ENCODE data around the gene GRIA4.
"Not testable (repeated sequence)": the region's sequence is repeated elsewhere in the genome, so short reads cannot be mapped to it uniquely, and the experiment has no call there.

The GRIA4 gene

DNA sequence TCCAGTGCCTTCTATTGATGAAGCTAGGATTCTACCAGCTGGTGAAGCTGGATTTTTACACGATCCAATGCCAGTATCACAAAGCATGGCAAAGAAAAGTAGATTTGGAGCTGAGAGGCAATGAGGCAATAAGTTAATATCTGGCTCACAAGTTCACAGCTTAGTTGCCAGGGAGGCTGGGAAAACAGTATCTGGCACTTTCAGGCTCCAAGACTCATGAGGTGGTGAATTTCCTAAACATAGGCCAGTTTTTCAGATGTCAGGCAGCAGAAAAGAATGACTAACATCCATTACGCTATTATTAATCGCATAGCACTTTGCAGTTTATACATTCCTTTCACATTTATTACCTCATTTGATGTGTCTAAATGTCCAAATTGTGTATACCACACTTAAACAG is 122.7 kb downstream of the GRIA4 start:
- DNase-seq: no peak

DNA sequence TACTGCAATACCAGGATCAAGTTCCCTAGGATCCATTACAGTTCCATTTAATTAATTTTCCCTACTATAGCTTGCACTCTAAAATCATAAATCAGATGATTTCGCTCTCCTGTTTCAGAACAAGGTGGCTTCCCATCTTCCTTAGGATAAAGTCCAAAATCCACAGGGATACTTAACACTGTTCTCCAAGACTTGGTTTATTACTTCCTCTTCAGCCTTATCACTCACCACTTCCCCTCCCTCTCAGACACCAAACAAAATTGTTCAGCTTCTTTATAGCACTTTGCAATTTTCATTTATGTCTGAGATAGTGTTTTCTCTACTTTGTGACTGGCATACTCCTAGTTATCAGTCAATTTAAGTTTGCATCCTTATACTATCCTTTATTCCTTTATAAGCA is 124.6 kb downstream of the GRIA4 start:
- peak; percentile 32 to 40 for DNase-seq

DNA sequence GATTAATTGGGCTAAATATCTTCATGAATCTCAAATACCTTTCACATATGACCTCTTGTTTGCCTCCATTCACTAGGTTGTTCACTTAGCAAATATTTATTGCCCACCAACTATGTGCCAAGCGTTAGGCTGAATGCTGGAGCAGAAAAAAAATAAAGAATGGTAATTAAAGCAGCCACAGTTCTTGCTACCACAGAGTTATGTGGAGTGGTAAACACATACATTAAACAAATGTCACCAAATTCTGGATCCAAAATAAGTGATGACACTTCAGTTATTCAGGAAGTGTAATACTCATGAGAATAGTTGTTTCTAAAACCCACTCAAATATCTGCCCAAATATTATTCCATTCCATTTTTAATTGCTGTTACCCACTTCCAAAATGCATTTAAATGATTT is 128.4 kb downstream of the GRIA4 start:
- no peak for DNase-seq

DNA sequence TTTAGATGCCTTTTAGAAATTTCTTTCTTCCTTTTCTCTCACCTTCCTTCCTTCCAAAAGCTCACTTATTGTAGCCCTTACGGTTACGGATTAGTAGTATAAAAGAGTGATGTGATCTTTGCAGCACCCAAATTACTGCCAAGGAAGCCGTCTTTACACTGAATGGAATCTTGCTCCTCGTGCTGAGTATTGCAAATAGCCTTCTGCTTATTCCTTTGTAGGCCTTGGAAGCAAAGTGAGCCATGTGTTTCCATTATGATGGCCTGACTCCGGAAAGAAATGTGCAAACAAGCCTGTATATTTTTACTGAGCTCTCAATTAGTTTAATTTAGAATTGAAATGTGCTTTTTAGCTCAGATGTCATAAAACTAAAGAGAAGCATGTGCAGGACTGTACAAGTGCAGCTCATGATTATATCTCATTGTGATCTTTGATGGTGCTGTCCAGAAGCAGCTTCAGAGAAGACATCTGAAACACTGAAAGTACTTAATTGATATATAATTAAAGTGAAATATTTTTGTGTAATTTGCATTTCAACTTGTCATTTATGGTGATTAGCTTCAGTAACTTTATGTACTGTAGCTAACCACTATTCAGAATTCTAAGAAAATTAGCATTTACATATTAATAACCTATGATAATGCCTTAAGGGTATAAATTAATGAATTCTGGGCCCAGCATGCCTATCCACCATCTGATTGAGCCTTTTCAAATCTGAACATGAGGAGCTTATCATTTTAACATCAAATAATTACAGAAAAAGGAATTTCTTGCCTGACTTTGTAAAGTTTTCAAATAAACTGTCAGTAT is 129.3 kb downstream of the GRIA4 start:
- DNase-seq: no peak

DNA sequence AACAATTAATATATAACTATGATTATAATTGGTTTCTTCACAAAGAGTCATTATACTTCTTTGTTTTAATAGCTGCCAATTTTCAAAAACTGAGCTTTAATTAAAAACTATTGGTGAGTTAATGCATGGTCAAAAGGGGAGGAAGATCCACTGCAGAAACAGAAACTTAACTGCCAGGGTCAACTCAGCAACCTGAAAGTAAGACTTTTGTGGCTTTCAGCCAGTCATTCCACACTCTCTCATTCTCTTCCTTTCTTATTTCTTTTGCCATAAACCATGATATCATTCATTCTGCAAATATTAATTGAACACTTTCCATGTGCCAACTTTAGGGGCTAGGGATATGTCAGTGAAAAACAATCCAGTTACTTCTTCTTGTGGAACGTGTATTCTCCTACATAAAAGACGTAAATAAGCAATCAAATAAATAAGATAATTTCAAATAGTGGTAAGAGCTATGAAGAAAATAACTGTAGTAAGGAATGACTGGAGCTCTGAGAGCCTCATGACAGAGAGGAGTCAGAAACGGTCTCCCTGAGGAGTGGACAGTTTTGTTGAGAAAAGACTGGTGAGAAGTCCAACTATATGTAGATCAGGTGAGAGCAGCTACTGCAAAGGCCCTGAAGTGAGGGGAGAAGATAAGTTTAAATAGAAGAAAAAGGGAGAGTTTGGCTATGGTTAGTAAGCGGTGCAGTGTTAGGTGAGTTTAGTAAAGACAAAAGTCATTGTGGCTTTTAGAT is 130.5 kb downstream of the GRIA4 start:
- no peak for DNase-seq

DNA sequence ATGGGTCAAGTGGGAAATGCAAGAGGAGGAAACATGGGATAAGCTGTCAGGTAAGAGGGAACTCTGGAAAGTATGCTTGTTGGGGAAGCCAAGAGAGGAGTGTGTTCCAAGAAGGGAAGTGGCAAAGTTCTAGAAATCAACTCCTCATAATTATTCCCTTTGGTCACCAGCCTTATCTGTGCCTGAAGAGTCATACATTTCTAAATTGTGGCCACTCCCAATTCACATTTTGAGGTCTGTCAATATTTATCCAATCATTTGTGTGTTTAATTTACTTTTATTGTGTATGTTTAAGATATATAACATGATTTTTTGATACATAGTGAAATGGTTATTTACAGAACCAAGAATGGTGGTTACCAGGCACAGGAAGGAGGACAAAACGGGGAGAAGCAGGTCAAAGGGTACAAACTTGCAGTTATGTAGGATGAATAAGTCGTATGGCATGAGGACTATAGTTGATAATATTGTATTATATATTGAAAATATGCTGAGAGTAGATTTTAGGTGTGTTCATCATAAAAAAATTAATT is 131.7 kb downstream of the GRIA4 start:
- no peak for DNase-seq

DNA sequence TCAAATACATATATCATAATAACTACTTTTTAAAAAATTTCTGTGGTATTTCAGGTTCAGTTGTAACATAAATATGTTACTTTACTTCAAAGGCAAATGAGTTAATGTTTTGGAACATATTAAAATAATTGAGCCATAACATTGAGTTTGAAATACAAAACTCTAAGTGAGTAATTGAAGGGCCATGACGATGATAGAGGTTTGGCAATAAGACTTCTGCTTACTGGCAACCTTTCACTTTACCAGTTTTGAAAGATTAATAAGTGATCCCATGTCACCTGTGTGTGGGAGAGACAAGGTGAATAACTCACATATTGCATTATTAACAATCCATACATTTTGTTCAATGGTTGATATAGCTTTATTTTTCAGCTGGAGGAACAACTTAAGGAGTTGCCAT is 144.4 kb downstream of the GRIA4 start:
- no peak for DNase-seq

DNA sequence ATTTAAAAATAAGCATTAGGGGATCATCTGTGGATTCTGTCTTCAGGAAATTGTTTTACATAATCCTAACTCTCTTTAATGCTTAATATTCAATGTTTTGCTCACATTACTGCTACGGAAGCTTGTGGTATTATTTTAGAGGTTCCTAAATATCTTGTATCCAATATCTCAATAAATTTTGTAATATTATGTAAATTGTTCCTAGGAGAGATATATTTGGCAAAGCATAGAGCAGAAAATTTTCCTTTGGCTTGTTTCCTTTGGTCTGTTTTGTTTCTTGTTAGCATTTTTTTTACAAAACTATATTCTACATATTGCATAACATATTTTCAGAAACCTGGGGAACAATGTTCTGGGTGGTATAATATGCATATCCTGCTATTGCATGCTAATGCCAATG is 144.8 kb downstream of the GRIA4 start:
- no peak for DNase-seq

DNA sequence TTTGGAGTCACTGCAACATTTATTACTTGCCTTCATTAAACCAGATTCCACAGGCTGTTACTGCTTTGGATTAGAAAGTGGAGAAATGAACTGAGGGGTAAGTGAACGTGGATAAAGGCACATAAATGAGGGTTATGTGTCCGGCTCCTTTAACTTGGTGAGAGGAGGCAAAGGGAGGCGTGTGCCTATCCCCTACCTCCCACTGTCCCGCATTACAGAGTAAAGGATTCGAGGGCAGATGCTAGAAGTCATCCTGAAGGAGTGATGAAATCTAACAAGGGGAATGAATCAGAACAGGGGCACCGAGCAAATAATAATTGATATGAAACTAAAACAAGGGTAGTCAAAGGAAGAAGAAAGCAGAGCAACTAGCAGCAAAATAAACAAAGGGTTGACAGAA is 147.2 kb downstream of the GRIA4 start:
- DNase-seq: no peak

DNA sequence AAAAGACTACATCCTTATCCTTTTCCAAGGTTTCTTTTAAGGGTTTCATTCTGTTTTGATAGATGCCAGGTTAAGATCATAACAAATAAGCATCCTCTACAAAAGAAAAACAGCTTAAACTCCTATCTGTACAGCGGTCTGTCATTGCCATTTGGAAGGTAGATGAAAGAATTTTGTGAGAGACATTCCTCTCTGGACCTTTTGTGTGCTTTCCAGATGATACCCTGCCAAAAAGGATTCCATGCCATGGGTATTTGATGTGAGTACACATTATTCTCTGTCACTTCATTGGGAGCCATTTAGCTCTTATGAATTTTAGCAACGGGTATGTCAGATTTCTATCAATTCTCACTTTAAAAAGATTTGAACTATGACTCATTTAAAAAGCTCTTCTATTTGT is 153.7 kb downstream of the GRIA4 start:
- DNase-seq: no peak

DNA sequence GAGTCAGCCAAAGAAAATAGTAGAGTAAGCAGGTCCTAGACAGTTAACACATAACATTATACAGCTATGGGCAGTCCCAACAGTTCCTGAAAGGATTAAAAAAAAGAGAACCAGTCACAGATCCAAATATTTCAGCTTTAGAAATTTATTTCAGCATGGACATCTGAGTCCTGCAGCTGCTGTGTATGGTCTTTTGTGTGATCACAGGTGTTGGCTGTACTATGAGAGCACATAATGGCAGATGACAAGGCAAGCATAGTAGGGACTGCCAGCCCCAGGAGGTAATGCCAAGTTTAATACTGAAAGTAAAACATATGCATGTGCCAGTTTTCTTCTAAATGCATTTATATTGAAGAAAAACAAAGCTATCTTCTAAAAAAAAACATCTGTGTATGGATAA is 158.1 kb downstream of the GRIA4 start:
- no peak for DNase-seq

DNA sequence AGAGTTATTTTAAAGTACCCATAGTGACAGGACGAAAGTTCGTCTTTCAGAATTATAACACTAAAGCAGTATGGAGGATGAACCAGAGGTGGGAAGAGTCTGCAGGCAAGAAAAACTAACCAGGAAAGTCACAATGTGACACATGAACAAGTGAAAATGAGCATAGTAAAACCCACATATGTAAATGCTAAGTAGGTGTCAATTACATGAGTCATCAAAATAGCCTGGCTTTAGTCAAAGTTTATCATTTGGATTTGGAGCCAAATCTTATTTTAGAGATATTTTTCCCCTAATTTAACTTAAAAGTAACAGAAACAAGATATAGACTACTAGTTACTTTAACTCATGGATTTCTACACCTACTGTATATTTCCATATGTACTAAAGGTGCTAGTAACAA is 159.8 kb downstream of the GRIA4 start:
- no peak for DNase-seq

DNA sequence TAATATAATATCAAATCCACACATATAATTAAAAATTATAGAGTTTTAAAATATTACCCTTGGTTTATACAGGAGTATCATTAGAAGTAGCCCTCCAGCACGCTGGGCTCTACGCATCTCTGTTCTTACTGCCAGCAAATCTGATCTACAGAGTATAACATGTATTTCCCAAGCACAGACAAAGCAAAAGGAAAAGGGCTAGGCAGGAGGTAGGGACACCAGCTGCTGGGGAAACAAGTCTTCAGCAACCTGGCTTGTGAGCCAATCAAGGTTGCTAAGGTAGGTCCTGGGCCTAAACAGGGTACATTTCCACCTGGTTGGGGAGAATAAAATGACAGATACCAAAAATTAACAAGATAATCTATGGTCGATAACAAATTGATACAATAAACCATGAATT is 163.6 kb downstream of the GRIA4 start:
- not testable (repeated sequence) for DNase-seq

DNA sequence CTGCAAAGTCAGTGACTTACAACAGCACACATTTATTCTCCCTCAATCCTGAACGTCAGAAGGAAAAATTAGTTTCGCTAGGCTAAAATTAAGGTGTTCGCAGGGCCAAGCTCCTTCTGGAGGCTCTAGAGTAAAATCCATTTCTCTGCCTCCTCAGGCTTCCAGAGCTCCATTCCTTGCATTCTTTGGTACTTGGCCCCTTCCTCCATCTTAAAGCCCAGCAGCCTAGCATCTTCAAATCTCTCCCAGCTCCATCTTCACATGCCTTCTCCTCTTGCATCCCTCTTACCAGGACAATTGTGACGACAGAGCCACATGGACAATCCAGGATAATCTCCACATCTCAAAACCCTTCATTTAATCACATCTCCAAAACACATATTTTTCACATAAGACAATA is 165.0 kb downstream of the GRIA4 start:
- no peak for DNase-seq

DNA sequence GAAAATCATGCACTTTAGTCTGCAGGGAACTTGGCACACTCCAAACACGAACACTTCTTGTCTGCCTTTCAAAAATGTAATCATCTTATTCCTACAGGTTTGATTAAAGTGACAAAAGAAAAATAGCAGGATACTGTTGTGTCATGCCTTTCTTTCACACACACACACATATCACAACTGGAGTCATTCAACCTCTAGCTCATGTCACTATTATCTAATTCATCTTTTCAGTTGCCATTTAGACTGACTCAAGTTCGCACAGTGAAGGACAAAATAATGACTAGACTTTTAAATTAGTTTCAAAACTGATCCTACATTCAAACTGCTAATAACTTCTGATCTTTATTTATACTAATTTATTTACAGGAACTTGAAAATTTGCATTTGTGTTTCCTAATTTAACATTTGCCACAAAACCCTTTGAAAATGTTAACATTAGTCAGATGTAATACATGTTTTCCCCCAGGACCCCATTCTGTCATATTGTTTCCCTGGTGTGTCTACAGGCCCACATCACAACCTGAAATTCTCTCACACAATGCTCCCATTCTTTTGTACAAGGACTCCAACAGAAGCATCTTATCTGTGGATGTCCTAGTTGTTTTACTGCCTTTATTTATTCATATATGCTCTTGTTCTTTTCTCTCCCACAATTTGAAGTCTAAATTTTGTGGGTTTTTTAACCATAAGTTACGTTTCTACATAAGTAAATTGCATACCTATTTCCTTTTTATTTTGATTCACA is 171.1 kb downstream of the GRIA4 start:
- DNase-seq: no peak

DNA sequence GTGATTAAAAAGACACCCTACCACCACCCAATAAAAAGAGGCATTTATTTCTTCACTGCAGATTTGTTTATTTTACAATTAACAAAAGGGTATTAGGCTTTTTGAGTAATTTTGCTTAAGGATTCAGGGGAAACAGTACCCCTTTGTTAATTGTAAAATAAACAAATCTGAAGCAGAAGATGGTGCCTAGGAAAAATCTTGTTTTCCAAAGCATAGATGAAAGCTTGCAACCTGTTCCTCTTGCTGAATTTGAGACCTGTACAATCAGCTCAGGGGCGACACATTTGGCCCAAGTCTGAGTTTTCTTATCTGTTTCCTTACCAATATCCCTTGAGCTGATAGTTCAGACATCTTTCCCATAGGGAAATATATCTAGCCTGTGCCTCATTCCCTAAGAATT is 171.9 kb downstream of the GRIA4 start:
- no peak for DNase-seq

DNA sequence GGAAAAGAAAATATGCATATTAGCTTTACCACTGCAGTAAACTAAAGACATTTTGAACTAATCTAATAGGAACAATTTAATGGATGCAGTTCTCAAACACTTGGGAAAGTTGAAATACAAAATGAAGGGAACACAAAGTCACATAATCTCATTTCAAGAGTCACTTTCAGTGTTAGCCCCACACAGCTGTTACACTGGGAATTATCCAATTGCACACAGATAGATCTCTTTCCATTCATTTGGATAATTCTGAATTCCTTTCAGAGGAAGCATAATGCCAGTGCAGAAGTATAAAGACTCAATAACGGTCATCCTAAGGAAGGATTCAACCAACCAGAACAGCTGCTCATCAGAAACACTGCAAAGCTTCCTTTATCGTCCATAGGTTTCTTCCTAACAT is 173.3 kb downstream of the GRIA4 start:
- no peak for DNase-seq

DNA sequence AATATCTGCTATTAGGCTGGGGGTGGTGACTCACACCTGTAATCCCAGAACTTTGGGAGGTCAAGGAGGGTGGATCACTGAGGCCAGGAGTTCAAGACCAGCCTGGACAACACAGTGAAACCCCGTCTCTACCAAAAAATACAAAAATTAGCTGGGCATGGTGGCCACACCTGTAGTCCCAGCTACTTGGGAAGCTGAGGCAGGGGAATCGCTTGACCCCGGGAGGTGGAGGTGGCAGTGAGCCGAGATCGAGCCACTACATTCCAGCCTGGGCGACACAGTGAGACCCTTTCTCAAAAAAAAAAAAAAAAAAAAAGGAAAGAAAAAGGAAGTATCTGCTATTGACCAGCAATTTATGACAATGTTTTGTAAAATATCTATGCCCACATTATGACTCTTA is 176.0 kb downstream of the GRIA4 start:
- DNase-seq: not testable (repeated sequence)

DNA sequence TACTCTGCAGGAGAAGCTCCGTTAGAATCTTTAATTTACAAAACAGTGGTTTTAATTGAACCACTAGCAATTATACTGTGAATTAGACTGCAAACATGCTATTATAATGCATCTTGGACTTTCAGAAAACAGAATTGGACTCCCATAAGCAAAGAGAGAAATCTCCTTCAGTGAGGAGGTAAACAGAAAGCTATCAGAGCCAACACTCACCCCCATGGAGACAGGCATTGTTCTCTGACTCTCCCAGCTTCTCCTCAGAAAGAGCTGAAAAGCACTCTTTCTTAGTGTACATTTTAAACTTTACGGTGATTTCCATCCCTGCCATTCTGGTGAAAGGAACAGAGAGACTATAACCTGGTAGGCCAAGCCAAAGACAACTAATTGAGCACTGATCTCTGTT is 176.9 kb downstream of the GRIA4 start:
- DNase-seq: no peak

DNA sequence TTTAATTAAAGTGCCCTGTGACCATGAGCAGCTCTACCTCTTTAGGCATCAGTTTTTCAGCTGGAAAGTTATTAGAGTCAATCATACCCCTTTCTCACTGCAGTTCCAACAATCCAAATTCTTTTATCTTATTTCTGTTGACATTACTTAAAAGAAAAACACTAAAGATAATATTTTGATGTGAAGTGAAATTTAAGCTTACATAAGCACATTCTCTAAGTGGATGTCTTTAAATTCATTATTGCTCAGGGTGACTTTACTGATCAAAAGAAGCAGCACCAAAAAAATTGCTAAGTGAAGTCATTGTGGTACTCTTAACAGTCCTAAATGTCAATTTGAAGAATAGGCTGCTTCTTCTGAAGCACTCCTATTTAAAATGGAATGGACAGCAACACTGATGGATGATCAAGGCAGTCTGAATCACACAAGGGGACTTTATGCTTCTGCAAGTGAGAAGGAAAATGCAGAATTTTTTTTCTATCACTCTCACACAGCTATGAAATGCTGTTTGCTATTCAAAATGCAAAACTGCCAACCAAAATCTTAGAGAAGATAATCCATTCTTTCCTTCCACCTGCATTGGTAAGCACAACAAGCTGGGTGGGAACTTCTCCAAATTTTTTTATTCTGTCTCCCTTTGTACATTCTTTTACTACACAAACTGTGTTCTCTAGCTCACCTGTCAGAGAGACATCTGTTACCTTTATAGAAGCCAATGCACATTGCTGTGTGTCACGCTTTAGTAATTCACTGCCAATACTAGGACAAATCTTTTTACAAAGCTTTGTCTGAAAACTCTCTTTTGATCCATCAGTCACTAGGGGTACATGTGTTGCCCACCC is 179.9 kb downstream of the GRIA4 start:
- DNase-seq: no peak

DNA sequence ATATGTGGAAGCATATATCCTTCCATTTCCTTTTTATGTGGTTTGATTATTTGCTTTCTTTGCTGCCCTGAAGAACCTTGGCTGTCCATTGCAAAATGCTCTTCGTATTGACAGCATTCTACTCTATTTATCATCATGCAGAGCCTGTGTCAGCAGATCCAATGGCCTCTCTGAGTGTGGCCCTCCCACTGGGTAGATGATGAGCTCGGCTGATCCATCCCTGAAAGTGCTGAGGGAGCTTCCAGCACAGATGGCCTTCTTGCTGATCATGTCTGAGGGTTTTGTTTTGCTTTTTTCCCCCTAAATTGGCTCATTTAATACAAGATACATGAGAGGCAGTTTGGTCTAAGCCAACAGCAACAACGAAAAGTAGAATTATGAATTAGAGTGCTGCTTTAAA is 181.0 kb downstream of the GRIA4 start:
- no peak for DNase-seq

DNA sequence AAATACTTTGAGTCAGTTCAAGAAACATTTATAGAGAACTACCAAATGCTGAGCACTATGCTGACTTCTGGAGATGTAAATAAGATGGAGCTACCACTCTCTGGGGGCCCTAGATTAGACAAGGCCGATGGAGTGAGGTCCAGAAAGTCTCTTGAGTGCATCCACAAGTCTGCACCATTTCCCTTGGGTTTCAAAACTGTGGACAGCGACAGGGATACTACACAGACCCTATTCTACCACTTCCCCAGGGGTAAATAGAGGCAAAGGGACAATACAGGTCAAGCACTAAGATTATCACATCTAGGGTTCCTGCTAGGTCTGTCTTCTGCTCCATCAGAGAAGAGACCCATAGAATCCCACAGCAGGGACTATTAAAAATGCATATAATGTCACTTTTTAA is 183.2 kb downstream of the GRIA4 start:
- no peak for DNase-seq

DNA sequence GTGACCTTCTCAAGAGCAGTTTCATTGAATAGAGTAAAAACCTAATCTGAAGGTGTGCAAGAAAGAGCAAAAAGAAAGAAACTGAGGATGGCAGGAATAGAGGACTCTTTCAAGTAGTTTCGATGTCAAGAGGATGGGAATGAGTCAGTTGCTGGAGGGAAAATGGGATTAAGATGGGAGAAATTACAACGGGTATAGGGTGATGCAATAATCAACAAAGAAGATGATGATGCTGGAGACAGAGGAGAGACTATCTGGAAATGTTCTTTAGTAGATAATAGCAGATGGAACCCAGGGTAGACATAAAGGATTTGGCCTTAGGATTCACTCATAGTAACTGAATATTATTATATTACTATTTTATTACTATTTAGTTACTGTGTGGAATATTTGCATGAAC is 189.4 kb downstream of the GRIA4 start:
- no peak for DNase-seq

Measured in Kasumi-1 (cell line).